Measurements from ENCODE around the gene CLMN.

The CLMN gene

DNA sequence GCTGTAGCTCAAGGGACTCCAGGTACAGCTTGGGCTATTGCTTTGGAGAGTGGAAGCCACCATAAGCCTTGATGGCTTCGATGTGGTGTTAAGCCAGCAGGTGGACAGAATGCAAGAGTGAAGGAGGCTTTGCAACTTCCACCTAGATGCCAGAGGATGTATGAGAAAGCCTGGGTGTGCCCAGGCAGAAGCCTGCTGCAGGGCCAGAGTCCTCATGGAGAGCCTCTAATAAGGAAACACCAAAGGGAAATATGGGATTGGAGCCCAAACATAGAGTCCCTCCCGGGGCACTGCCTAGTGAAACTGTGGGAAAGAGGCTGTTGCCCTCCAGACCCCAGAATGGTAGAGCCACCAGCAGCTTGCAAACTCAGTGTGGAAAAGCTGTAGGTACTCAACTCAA is 152.5 kb downstream of the CLMN start:
- no peak overlapping the region for H3K4me3 ChIP-seq (replicated peaks in 1 of 2; ENCODE audit: low read depth in 2 of 2, low read length in 2 of 2)
- DNase-seq (ENCODE audit: low read depth in 2 of 2) = no peak
- TF ChIP-seq, protein P1, sequence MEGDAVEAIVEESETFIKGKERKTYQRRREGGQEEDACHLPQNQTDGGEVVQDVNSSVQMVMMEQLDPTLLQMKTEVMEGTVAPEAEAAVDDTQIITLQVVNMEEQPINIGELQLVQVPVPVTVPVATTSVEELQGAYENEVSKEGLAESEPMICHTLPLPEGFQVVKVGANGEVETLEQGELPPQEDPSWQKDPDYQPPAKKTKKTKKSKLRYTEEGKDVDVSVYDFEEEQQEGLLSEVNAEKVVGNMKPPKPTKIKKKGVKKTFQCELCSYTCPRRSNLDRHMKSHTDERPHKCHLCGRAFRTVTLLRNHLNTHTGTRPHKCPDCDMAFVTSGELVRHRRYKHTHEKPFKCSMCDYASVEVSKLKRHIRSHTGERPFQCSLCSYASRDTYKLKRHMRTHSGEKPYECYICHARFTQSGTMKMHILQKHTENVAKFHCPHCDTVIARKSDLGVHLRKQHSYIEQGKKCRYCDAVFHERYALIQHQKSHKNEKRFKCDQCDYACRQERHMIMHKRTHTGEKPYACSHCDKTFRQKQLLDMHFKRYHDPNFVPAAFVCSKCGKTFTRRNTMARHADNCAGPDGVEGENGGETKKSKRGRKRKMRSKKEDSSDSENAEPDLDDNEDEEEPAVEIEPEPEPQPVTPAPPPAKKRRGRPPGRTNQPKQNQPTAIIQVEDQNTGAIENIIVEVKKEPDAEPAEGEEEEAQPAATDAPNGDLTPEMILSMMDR (IDR thresholded peaks at IDR 0.05; ENCODE audit: low read depth, low read length) = no peak

DNA sequence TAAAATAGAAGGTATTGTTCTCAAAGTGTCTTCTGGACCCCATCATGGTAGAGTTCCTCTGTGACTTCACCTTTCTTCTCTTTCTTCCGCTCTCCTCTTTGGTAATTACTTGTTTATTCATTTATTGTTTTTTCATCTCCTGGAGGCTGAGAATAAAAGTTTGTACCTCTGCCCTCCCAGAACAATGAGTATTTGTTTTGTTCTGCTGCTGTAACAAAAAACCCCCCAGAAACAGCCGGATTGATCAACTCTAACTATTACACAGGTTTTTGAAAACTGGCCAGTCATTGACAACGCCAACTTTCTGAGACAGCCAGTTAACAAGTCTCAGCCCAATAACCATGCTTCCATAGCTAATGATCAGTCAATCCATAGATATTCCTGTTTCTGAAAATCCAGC is 154.2 kb downstream of the CLMN start:
- TF ChIP-seq, protein P1 (IDR thresholded peaks at IDR 0.05; ENCODE audit: low read depth, low read length) = no peak
- no peak for DNase-seq (ENCODE audit: low read depth in 2 of 2)
- no peak overlapping the region for H3K4me3 ChIP-seq (replicated peaks in 1 of 2; ENCODE audit: low read depth in 2 of 2, low read length in 2 of 2)

DNA sequence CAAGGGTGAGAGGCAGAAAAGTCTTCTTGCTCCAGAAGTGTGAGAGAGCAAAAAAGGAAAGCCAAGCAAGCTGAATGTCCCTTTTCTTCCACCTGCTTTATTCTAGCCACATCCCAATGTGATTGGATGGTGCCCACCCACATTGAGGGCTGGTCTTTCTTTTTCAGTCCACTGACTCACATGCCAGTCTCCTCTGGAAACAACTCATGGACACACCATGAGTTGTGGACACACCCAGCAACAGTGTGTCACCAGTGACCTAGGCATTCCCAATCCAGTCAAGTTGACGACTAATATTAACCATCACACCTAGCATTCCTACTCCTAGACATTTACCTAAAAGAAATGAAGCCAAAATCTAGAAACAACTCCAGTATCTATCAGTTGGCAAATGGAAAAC is 155.2 kb downstream of the CLMN start:
- TF ChIP-seq, protein P1 (IDR thresholded peaks at IDR 0.05; ENCODE audit: low read depth, low read length) = no peak
- H3K4me3 ChIP-seq (replicated peaks in 1 of 2; ENCODE audit: low read depth in 2 of 2, low read length in 2 of 2) = no peak overlapping the region
- DNase-seq (ENCODE audit: low read depth in 2 of 2) = no peak

DNA sequence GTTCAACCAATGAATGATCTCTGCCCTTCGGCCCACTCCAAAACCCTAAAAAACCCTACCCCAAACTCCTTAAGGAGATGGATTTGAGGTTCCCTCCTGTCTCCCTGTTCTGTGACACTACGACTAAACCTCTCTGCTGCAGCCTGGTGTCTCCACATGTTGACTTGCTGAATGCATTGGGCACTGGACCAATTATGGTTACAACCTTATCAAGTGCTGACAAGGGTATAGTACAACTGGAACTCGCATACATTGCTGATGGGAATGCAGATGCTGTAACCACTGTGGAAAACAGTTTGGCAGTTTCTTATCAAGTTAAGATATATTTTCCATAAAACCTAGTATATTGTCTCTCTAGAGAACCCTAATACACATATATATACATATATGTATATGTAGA is 156.0 kb downstream of the CLMN start:
- TF ChIP-seq, protein P1 (IDR thresholded peaks at IDR 0.05; ENCODE audit: low read depth, low read length) = no peak
- peak in 1 of 2 donors; percentile 82 for DNase-seq (ENCODE audit: low read depth in 2 of 2)
- no peak overlapping the region for H3K4me3 ChIP-seq (replicated peaks in 1 of 2; ENCODE audit: low read depth in 2 of 2, low read length in 2 of 2)

DNA sequence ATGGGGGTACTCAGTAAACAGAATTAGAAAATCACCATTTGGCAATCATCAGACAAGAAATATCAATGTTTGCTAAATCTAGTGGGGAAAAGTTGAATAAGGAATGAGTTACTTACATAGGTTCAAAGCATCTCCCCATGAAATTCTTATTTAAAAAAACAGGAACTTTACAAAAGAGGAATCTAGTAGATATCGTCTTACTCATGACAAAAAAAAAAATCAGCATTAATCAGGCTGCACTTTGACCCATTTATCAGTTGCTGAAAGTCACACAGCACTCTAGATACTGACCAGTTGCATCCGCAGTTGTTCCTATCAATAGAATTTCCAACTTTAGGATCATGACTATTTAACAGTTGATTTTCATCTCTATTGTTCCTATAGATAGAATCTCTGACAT is 156.6 kb downstream of the CLMN start:
- H3K4me3 ChIP-seq (replicated peaks in 1 of 2; ENCODE audit: low read depth in 2 of 2, low read length in 2 of 2) = no peak overlapping the region
- TF ChIP-seq, protein P1 (IDR thresholded peaks at IDR 0.05; ENCODE audit: low read depth, low read length) = no peak
- no peak for DNase-seq (ENCODE audit: low read depth in 2 of 2)

DNA sequence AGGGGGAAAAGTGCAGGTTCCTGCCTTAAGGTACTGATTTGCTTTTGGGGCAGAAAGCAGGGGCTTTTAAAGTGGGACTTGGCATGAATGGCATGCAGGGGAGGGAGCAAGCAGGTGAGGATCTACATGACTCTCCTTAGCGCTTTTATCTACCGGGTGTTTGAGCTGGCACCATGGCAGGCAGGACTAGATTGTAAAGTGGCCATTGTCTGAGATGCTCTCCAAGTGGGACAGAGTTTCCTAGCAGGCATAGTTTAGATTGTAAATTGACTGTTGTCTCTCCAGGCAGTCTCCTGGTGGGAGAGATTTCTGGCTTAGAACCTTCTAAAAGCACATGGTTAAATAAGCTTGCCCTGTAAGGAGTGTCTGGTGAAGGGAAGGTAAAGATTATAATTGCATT is 157.1 kb downstream of the CLMN start:
- TF ChIP-seq, protein P1 (IDR thresholded peaks at IDR 0.05; ENCODE audit: low read depth, low read length) = no peak
- no peak for DNase-seq (ENCODE audit: low read depth in 2 of 2)
- H3K4me3 ChIP-seq (replicated peaks in 1 of 2; ENCODE audit: low read depth in 2 of 2, low read length in 2 of 2) = no peak overlapping the region

All from cardiac fibroblast (primary cell).